Breast epithelium (tissue), 3 donors: ENCODE data around the gene RNU11. TPM values are rescaled to one million over a fixed set of nuclear protein-coding genes. Genes with fewer than 3 reads are reported as not detected.

Experiments
- total RNA-seq, 3 donors: library from RNA; depleted of rRNA; stranded (reverse); fragments of >200 nt; gene quantifications; one replicate each; pipeline ENCODE4 v1.1.0, GENCODE V29; 2016

RNU11 gene
- total RNA-seq, 3 donors from 2014 or later = not detected

Other genes with a start within 250 kb of the RNU11 start
- 10 to 100 TPM; 15.7 to 44.9 (median 40.1) TPM for gene RCC1, start 142.6 kb upstream of the RNU11 start, total RNA-seq
- 10 to 100 TPM; 22.0 to 27.8 (median 27.1) TPM for gene TRNAU1AP, start 95.5 kb upstream of the RNU11 start, total RNA-seq
- 10 to 100 TPM in 1 of 3 donors, 1 to 10 TPM in 2; 6.9 to 18.6 (median 8.0) TPM for gene RAB42, start 56.3 kb upstream of the RNU11 start, total RNA-seq
- gene TAF12, start 5.5 kb upstream of the RNU11 start, total RNA-seq = 10 to 100 TPM; 18.7 to 36.2 (median 22.7) TPM
- gene GMEB1, start 20.2 kb downstream of the RNU11 start, total RNA-seq = 10 to 100 TPM in 1 of 3 donors, 1 to 10 TPM in 2; 7.7 to 11.9 (median 9.8) TPM
- 10 to 100 TPM; 43.5 to 74.1 (median 66.5) TPM for gene YTHDF2, start 88.3 kb downstream of the RNU11 start, total RNA-seq
- gene OPRD1, start 163.6 kb downstream of the RNU11 start, total RNA-seq = not detected